ENCODE data around the gene COL12A1.

- TF ChIP-seq CTCF (IDR thresholded peaks at IDR 0.05) (no peak), POLR2A (IDR thresholded peaks at IDR 0.05) (no peak)
These were observed 86.8 kb downstream of the COL12A1 start for GRCh38 chr6:75118925-75119515.

All from breast epithelium (tissue), 3 donors.